ENCODE data around the gene PDGFC. TPM values are rescaled to one million over a fixed set of nuclear protein-coding genes. Genes with fewer than 3 reads are reported as not detected.
A peak's percentile ranks its signal among the peaks of the same experiment; 100 is the strongest.

Gene PDGFC
- total RNA-seq, 1 experiment from 2014 or later = 9.8 TPM

DNA sequence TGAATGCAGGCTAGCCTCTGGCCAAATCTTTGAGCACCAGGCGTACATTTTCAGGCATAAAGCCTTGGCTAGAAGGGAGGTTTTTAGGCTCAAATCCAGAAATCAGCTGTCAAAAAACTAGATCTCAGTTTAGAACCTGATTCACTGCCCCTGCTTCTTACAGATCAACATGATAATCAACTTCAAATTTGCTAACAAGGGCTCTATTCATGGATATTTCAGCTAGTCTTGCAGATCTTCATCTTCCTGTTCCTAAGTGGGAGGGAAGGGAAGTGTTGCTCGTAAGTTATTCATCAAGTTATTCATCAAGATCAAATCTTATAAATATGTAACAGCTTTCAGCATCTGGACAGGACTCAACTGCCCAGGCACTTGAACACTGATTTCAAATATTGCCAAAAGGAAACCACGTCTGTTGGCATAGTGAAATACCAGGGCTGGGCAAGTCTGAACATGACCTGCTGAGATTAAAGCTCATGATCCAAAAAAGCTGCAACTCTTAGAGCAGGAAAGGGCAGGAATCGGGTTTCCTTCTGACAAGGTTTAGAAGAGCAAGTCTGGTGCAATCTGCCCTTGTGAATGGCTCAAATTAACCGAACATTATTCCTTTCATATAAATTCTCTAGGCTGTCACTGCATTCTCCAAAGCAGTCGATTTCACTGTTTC, 200.3 kb downstream of the PDGFC start:
- no peaks in the 10 kb centered on the region for H3K9me3 ChIP-seq (ENCODE audit: control insufficient read depth in 1 of 2, insufficient read depth in 1 of 2, low read depth in 1 of 2, low read length in 2 of 2)
- no peaks in the 10 kb centered on the region for H4K20me1 ChIP-seq (ENCODE audit: insufficient read depth)
- peak overlapping the region in 1 of 2 experiments; percentile 28; a peak in 2 of 4 replicates for H3K4me3 ChIP-seq (replicated peaks in 1 of 2; ENCODE audit: low read depth in 1 of 2, low read length in 2 of 2)
- H3K4me1 ChIP-seq (ENCODE audit: control insufficient read depth in 1 of 2, insufficient read depth in 2 of 2, low read length in 2 of 2) = peaks cover 29 to 53% of the 10 kb centered on the region in 2 experiments
- peak overlapping the region; percentile 76 for H3K27ac ChIP-seq (ENCODE audit: low read depth, low read length)
- ChIA-PET POLR2A (no interaction called here), CTCF (no interaction called here), RAD21 (ENCODE audit: low non-redundant PET in 1 of 2, low total read pairs in 2 of 2, uncharacterized antibody in 2 of 2, unreplicated experiment in 2 of 2) (no interaction called here)
- ATAC-seq = peak; percentile 73
- intact Hi-C loops (cut with micrococcal nuclease) = loop anchor here (10.0 kb wide), 1 partner anchor 193 kb away; no protein-coding TSS in a partner anchor
- DNase-seq (ENCODE audit: low read depth, low spot score) = peak; percentile 51
- H3K27me3 ChIP-seq (ENCODE audit: insufficient read depth, low read length) = no peaks in the 10 kb centered on the region
- H3K4me2 ChIP-seq (ENCODE audit: low read length) = peak overlapping the region; percentile 56
- BruUV-seq (replicated peaks) = TSS peak; percentile 73
- no peaks in the 10 kb centered on the region for H3K79me2 ChIP-seq (ENCODE audit: insufficient read depth, low read length)
- 0 out of 2 replicates have a peak overlapping the region, but pooled peaks have one; percentile 0 for H3K9ac ChIP-seq (ENCODE audit: low read length)
- peak overlapping the region; percentile 5 for H2AFZ ChIP-seq (ENCODE audit: low read depth, low read length, poor library complexity, severe bottlenecking)
- TF ChIP-seq TCF7L2 (IDR thresholded peaks at IDR 0.05; ENCODE audit: borderline replicate concordance, extremely low read depth, insufficient read depth, insufficient read length) (peak; percentile 32), SP1 (IDR thresholded peaks at IDR 0.05; ENCODE audit: low read depth) (peak; percentile 45; the same call in 1 of the 2 replicates), RAD21 (IDR thresholded peaks at IDR 0.05; ENCODE audit: low read depth) (no peak), REST (IDR thresholded peaks at IDR 0.05; ENCODE audit: low read depth) (peak; percentile 21; the same call in 1 of the 2 replicates), CEBPB (IDR thresholded peaks at IDR 0.05; ENCODE audit: low read depth) (no peak), POLR2AphosphoS5 (IDR thresholded peaks at IDR 0.05; ENCODE audit: low read depth, low read length) (0 out of 2 replicates have a peak, but pooled peaks have one; percentile 15), CBX3 (IDR thresholded peaks at IDR 0.05; ENCODE audit: low read depth) (0 out of 2 replicates have a peak, but pooled peaks have one; percentile 13), SIN3A (IDR thresholded peaks at IDR 0.05; ENCODE audit: low read depth) (peak; percentile 23; the same call in 1 of the 2 replicates)
- TF ChIP-seq, protein P1, sequence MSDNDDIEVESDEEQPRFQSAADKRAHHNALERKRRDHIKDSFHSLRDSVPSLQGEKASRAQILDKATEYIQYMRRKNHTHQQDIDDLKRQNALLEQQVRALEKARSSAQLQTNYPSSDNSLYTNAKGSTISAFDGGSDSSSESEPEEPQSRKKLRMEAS (IDR thresholded peaks at IDR 0.05) = no peak
- no peaks in the 10 kb centered on the region for H3K36me3 ChIP-seq (ENCODE audit: control insufficient read depth in 1 of 2, insufficient read depth in 2 of 2, low read length in 2 of 2)
- H3K9me2 ChIP-seq (ENCODE audit: insufficient read depth) = no peaks in the 10 kb centered on the region
